Measurements from ENCODE around the gene PTGFRN.

PTGFRN gene

DNA sequence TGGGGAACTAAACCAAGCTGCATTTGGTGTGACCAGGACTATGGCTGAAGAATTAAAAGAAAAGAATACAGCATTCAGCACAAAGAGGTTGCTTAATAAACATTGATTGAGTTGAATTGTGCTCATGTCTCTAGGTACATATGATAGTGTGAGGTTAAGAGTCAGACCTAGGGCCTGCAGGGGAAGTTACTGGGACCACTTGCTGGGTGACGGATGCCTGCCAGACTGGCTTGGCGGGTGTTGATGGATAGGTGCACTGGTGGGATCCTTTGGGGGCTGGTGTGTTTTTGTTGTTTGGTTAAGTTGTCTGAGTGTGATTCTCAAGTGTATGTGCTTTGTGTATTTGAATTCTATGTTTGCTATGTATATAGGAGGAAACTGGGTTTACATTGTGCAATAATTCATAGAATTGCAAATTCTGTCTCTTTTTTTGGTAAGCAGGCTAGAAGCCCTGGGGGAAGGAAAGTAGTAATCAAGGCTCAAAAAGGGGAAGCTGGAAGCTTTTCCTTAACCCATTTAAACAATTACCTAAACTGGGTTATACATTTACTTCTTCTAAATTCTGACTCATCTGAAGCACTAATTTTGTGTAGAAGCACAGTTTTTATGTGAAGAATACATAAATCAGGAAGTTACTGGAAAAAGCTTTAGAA is 93.6 kb downstream of the PTGFRN start:
- DNase-seq = peak; percentile 74 to 97 (median 84)

- DNase-seq = no peak
These were observed 98.0 kb downstream of the PTGFRN start for GRCh38 chr1:117007719-117008013.

DNA sequence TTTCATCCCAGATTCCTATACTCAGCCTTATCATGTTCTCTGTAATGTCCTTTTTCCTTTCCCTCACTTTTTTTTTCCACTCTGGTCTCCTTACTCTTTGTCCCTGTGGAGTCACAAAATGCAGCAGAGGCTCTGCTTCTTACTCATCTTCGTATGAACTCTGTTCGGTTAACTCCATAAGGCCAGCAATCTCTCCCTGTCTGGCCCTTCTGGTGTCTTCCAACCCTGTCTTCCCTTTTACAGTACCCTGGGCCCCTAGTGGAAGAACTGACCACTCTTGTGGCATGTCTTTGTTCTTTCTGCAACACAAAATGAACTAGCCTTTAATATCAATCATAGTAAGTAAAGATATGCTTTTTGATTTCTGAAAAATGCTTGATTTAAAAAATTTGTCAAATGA is 98.9 kb downstream of the PTGFRN start:
- peak in 3 of 4 experiments; percentile 40 to 51 (median 50) for DNase-seq

- peak; percentile 78 to 89 (median 84) for DNase-seq
These were observed 99.4 kb downstream of the PTGFRN start for GRCh38 chr1:117009132-117009531.

DNA sequence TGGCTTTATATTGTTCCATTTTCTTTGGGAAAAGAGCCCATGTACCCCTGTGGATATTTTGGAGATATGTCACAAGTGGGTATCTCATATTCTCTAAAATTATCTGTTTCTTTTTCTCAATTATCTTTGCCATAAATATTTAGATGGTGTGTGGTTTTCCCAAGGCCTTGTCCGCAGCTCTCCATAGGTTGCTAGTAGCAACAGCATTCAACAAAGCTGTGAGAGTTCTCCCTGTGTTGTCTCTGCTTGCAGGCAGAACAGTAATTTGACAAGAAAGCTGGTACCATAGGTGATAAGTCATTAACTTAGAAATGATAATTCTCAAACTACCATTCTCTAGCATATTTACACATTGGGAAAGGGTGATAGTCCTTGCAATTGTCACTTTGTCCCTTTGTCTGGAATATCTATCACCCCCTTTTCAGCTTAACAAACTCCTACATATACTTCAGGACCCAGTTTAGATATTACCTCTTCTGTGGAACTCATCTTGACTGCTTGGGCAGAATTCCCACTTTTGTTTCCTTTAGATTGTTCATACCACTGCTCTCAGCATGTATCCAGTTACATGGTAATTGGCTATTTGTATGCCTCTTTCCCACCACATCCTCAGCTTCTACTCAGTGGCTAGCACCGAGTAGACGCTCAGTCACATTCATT is 100.7 kb downstream of the PTGFRN start:
- no peak for DNase-seq

- no peak for DNase-seq
These were observed 101.6 kb downstream of the PTGFRN start for GRCh38 chr1:117011334-117011733.

- no peak for DNase-seq
These were observed 103.7 kb downstream of the PTGFRN start for GRCh38 chr1:117013309-117013858.

GRCh38 chr1:117014209-117014608 is 104.5 kb downstream of the PTGFRN start:
- no peak for DNase-seq

DNA sequence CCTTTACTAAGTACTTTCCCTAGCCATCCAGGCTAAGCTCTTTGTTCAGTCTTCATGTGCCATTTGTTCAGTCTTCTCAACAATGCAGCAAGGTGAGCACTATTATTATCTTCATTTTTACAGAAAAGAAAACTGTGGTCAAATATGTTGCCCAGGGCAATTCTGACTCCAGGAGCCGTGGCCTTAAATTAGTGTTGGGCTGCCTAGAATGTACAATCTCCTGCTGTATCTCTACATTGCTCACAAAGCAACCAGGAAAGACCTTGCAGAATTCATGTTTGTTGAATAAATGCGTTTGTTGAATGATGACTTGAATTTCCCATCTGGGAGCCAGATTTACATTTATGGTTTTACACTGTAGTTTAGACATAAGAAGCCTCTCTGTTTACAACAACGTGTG is 106.0 kb downstream of the PTGFRN start:
- DNase-seq = no peak

DNA sequence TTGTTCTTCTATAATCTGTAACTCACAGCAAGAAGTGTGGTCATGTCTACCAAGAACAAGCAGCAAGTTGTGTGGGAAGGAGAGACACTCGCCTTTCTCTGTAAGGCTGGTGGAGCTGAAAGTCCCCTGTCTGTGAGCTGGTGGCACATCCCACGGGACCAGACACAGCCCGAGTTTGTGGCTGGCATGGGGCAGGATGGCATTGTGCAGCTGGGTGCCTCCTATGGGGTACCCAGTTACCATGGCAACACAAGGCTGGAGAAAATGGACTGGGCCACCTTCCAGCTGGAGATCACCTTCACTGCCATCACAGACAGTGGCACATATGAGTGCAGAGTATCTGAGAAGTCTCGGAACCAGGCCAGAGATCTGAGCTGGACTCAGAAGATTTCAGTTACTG is 107.3 kb downstream of the PTGFRN start:
- DNase-seq = no peak

DNA sequence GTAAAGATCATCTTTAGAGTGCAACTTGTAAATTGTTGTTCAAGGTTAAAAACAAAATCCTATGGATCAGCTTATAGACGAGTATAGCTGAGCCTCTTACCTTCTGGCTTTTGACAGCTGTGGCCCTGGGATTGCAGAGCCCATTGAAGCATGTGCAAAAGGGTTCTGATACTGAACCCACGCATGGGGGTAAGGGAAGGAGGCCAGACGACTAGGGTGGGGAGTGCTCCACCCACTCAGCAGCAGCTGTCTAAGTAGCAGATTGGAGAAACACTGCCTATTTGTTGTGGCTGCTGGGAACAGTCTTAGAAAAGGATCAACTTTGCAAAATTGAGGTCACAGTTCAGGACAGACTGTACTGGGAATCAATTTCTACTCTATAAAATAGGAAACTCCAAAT is 107.9 kb downstream of the PTGFRN start:
- peak in 3 of 4 experiments; percentile 45 to 59 (median 53) for DNase-seq

- no peak for DNase-seq
These were observed 110.9 kb downstream of the PTGFRN start for GRCh38 chr1:117020526-117021156.

GRCh38 chr1:117022114-117022513 is 112.4 kb downstream of the PTGFRN start:
- no peak for DNase-seq

DNA sequence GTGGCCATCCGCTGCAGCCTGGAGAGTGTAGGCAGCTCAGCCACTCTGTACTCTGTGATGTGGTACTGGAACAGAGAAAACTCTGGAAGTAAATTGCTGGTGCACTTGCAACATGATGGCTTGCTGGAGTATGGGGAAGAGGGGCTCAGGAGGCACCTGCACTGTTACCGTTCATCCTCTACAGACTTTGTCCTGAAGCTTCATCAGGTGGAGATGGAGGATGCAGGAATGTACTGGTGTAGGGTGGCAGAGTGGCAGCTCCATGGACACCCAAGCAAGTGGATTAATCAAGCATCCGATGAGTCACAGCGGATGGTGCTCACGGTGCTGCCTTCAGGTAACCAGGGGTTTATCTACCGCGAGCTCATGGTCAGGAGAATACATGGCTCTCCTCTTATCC is 115.9 kb downstream of the PTGFRN start:
- no peak for DNase-seq

- no peak for DNase-seq
These were observed 116.6 kb downstream of the PTGFRN start for GRCh38 chr1:117026361-117026760.

- no peak for DNase-seq
These were observed 120.0 kb downstream of the PTGFRN start for GRCh38 chr1:117029685-117030084.

GRCh38 chr1:117030271-117030877 is 120.7 kb downstream of the PTGFRN start:
- no peak for DNase-seq

- no peak for DNase-seq
These were observed 122.5 kb downstream of the PTGFRN start for GRCh38 chr1:117032266-117032665.

- no peak for DNase-seq
These were observed 123.2 kb downstream of the PTGFRN start for GRCh38 chr1:117032681-117033539.

DNA sequence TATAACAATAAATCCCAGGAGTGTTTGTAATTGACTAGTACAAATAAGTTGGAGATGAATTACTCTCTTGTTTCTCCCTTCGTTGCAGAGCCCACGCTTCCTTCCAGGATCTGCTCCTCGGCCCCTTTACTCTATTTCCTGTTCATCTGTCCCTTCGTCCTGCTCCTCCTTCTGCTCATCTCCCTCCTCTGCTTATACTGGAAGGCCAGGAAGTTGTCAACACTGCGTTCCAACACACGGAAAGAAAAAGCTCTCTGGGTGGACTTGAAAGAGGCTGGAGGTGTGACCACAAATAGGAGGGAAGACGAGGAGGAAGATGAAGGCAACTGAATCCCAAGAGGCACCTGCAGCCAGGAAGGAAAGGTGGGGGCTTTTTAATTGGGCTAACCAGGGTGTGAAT is 124.1 kb downstream of the PTGFRN start:
- DNase-seq = no peak

DNA sequence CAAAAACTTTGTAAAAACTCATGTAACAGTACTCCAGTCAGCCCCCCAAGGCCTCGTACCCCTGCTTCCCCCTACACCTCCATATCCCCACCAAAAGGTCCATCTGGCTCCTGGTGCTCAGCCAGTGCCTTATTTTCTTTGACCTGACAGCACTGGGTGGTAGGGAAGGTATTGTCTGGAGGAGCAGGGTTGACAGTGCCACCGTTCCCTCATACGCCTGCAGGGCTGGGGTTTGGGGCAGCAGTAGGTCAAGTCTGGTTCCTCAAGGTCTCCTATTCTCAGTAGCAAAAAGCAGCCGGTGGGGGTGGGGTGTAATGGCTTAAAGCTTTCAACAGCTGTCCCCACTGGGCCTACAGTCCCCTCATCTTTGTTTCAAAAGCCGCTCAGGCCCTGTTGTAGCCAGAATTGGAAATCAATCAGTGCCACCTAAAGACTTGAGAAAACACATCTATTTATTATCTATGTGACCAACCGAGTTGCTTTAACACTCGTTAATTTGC is 125.1 kb downstream of the PTGFRN start:
- no peak for DNase-seq

- no peak for DNase-seq
These were observed 126.3 kb downstream of the PTGFRN start for GRCh38 chr1:117036018-117036461.

Data from suppressor macrophage (primary cell).